CD4-positive, CD25-positive, alpha-beta regulatory T cell (primary cell): Measurements from ENCODE around the gene RPS2. TPM values are rescaled to one million over a fixed set of nuclear protein-coding genes. Genes with fewer than 3 reads are reported as not detected.

Experiments used
- ATAC-seq, 2 donors: fragments of 150-1000 bp; cut with Tn5 transposase; one replicate each; pipeline ENCODE4 v1.10.0; 2021; ENCODE audit warnings: low read depth in 2 of 2, moderate number of reproducible peaks in 2 of 2, moderate library complexity in 1 of 2
- DNase-seq, 3 donors: peaks; one replicate each; pipeline versions ENCODE4 v3.0.0 to v3.0.0-alpha.2; 2012 to 2022; ENCODE audit warnings: mixed read lengths in 1 of 3
- H3K27ac ChIP-seq: one replicate; pipeline ENCODE4 v1.7.0; 2013; ENCODE audit warnings: mild to moderate bottlenecking, low read length; ENCODE audit not compliant: insufficient read depth, poor library complexity, severe bottlenecking
- H3K27me3 ChIP-seq: one replicate; pipeline ENCODE4 v1.7.0; 2013; ENCODE audit warnings: low read length; ENCODE audit not compliant: control insufficient read depth, insufficient read depth
- H3K36me3 ChIP-seq: one replicate; pipeline ENCODE4 v1.7.0; 2013; ENCODE audit warnings: mild to moderate bottlenecking, low read length, moderate library complexity; ENCODE audit not compliant: control insufficient read depth, insufficient read depth
- H3K4me1 ChIP-seq: 2 replicates; pipeline ENCODE4 v1.7.0; 2013; ENCODE audit warnings: mild to moderate bottlenecking, low read length; ENCODE audit not compliant: insufficient read depth, control insufficient read depth, poor library complexity, severe bottlenecking
- H3K4me3 ChIP-seq: one replicate; pipeline ENCODE4 v1.7.0; 2013; ENCODE audit warnings: low read depth, mild to moderate bottlenecking, low read length, moderate library complexity
- H3K9me3 ChIP-seq, 2 experiments: 1 replicate in 1 of 2; 2 replicates in 1 of 2; pipeline ENCODE4 v1.7.0; 2013; ENCODE audit warnings: low read length in 2 of 2, mild to moderate bottlenecking in 1 of 2, moderate library complexity in 1 of 2; ENCODE audit not compliant: control insufficient read depth in 2 of 2
- H3K27ac Mint-ChIP-seq, 3 donors: one replicate each; pipeline ENCODE4 v1.8.0; 2020 to 2022; ENCODE audit warnings: mild to moderate bottlenecking in 3 of 3, mixed read lengths in 3 of 3, moderate library complexity in 2 of 3
- H3K27me3 Mint-ChIP-seq: one replicate; pipeline ENCODE4 v1.8.0; 2022; ENCODE audit warnings: mild to moderate bottlenecking, mixed read lengths
- H3K36me3 Mint-ChIP-seq: one replicate; pipeline ENCODE4 v1.8.0; 2020; ENCODE audit warnings: mixed read lengths
- H3K4me1 Mint-ChIP-seq, 4 donors: one replicate each; pipeline ENCODE4 v1.8.0; 2020 to 2022; ENCODE audit warnings: mixed read lengths in 4 of 4, mild to moderate bottlenecking in 1 of 4
- H3K4me3 Mint-ChIP-seq, 4 donors: one replicate each; pipeline ENCODE4 v1.8.0; 2020 to 2022; ENCODE audit warnings: mild to moderate bottlenecking in 4 of 4, mixed read lengths in 4 of 4, moderate library complexity in 3 of 4
- H3K9me3 Mint-ChIP-seq, 7 donors: one replicate each; pipeline ENCODE4 v1.8.0; 2020 to 2022; ENCODE audit warnings: mixed read lengths in 7 of 7, mild to moderate bottlenecking in 3 of 7, moderate library complexity in 2 of 7
- polyA plus RNA-seq, 4 donors: library from polyadenylated mRNA; unstranded; fragments of 300-500 nt; fragmentation: Illumina TruSeq; gene quantifications; one replicate each; pipeline ENCODE4 v1.2.3, GENCODE V29; 2021
- total RNA-seq: library from RNA; stranded (reverse); gene quantifications from one replicate; pipeline ENCODE4 v1.2.3, GENCODE V29; 2022

Gene RPS2
- total and polyA plus RNA-seq, 5 donors from 2014 or later = 2,223 to 6,441 (median 4,859) TPM

DNA sequence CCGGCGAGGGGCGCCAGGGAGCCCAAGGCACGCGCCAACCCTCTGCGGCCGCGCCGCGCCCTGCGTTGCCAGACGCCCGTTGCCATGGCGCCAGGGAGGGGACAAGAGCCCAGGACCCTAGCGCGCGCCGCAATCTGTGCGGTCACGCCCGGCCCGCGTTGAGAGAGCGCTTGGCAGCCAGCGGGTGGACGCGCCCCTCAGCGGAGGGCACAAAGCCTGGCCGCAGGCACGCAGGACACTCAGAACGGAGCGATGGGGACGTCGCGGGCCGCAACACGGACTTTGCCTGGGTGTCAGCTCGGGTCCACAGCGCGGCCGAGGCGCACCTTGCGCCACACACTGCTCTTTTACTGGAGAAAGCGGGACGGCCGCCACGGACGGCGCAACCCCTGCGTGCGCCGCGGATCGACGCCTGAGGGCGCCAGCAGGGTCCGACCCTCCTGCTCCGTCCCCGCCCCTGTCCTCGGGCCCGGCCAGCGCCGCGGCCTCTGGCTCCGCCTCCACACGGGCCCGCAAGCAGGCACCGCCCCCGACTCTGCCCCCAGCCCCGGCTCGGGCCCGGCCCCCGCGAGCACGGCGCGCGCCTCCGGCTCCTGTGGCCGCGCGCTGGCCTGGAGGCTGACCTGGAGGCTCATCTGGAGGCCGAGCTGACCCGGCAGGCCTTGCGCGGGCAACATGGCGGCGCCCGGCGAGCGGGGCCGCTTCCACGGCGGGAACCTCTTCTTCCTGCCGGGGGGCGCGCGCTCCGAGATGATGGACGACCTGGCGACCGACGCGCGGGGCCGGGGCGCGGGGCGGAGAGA is 19.1 kb upstream of the RPS2 start, which contains the start of gene GFER:
Gene GFER, plus strand, starts transcription at position 650 of the 803 bp plus-strand sequence. Its CDS starts 26 bp downstream, at position 676.
- H3K4me1 ChIP-seq = peaks cover 25% of the 10 kb centered on the region
- peak within 1 kb of the TSS; percentile 55 for H3K4me3 ChIP-seq
- peak within 1 kb of the TSS; percentile 80 to 92 (median 86) for H3K4me3 Mint-ChIP-seq
- DNase-seq = peak; percentile 53 to 69 (median 55)
- H3K27me3 ChIP-seq = peaks cover 14% of the 10 kb centered on the region
- H3K9me3 ChIP-seq = no peaks in the 10 kb centered on the region
- no peaks in the 10 kb centered on the region for H3K36me3 Mint-ChIP-seq
- peaks cover 0 to 23% (median 9%) of the 10 kb centered on the region in 4 donors for H3K4me1 Mint-ChIP-seq
- H3K36me3 ChIP-seq = no peaks in the 10 kb centered on the region
- ATAC-seq = peak; percentile 71 to 76
- H3K27ac ChIP-seq = peak within 1 kb of the TSS; percentile 60
- peak within 1 kb of the TSS in 2 of 3 donors; percentile 62 to 76 for H3K27ac Mint-ChIP-seq
- H3K27me3 Mint-ChIP-seq = peaks cover 38% of the 10 kb centered on the region
- peaks cover 0 to 2% (median 0%) of the 10 kb centered on the region in 7 donors for H3K9me3 Mint-ChIP-seq

DNA sequence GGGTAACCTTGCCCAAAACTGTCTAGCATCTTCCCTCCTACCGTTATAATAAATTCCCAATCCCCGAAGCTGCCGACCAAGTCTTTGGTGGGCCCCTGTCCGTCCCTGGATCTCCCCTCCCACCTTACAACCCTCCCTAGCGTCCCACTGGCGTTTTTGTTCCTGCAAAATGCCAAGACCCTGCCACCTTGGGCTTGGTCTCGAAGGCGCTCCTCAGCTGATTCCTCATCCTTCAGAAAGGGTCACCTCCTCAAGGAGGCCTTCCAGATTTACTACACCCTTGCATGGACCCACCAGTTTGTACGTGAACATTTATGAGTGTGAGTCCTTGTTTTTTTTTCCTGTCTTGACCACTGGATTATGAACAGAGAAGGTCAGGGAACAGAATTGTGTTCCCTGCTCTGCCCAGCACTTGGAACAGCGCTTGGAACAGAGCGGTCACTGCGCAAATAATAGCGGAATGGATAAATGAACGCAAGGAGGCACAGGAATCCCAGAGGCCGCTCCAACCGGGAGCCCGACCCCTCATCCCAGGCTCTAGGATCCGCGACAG is 18.4 kb upstream of the RPS2 start:
- peak overlapping the region; percentile 60 for H3K27ac ChIP-seq

DNA sequence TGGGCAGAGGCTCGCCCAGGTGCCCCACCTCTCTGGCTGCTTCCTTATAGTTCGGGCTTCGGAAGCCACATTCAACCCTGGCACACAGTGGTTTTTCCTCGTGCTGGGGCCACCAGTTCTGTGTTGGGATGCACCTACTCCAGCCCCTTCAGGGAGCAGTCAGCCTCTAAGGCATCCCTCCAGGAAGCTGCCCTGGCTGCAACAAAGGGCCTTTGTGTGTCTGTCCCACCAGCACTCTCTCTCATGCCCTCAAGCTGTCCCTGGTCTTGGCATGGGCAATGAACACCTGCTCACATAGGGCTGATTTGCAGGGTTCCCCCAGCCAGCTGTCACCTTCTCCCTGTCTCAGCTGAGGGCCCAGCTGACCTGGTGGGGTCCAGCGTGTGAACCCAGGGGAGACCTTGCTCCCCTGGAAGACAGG is 17.4 kb upstream of the RPS2 start:
- Mint-ChIP-seq H3K4me1 (peaks cover 0 to 19% (median 8%) of the 10 kb centered on the region in 4 donors), H3K27ac (no peak overlapping the region)
- DNase-seq = no peak

More for the DNA sequence above, 18.4 kb upstream of the RPS2 start:
- no peaks in the 10 kb centered on the region for H3K9me3 ChIP-seq
- Mint-ChIP-seq H3K4me1 (peaks cover 0 to 19% (median 8%) of the 10 kb centered on the region in 4 donors), H3K27me3 (peaks cover 36% of the 10 kb centered on the region), H3K36me3 (no peaks in the 10 kb centered on the region), H3K27ac (no peak overlapping the region), H3K9me3 (peaks cover 0 to 2% (median 0%) of the 10 kb centered on the region in 7 donors), H3K4me3 (peak overlapping the region; percentile 80 to 92 (median 86))
- H3K4me1 ChIP-seq = peaks cover 25% of the 10 kb centered on the region
- H3K36me3 ChIP-seq = peaks cover 5% of the 10 kb centered on the region
- H3K4me3 ChIP-seq = peak overlapping the region; percentile 55
- H3K27me3 ChIP-seq = peaks cover 11% of the 10 kb centered on the region
- ATAC-seq (no peak), DNase-seq (no peak)

DNA sequence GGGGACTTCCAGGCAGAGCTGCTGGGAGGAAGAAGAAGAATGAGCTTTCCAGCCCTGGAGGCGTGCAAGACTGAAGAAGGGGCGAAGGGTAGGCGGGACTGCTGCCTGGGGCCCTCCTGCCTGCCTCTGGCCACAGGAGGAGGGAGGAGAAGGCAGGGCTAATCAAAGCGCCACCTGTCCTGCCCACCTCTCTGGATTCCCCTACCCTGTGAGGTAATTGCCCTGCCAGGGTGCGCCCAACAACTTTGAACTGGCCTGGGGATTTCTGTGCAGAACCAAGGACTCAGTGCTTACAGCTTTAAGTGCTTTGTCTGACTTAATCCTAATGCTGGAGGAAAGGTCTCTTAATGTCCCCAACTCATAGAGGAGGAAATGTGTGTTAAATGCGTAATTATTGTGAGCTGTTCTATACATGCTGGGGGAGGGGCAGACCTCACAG is 16.8 kb upstream of the RPS2 start, which contains the start of gene NOXO1:
Gene NOXO1, minus strand, starts transcription at position 72 of the 439 bp plus-strand sequence. CDS start 290 bp downstream, outside the sequence.
- Histone ChIP-seq H3K27ac (no peak within 1 kb of the TSS), H3K27me3 (peaks cover 11% of the 10 kb centered on the region), H3K9me3 (no peaks in the 10 kb centered on the region), H3K4me3 (no peak within 1 kb of the TSS), H3K4me1 (peaks cover 25% of the 10 kb centered on the region), H3K36me3 (peaks cover 17% of the 10 kb centered on the region)
- no peaks in the 10 kb centered on the region for H3K36me3 Mint-ChIP-seq
- DNase-seq (no peak), ATAC-seq (no peak)
- H3K9me3 Mint-ChIP-seq = no peaks in the 10 kb centered on the region
- H3K27me3 Mint-ChIP-seq = peaks cover 27% of the 10 kb centered on the region
- peaks cover 0 to 19% (median 6%) of the 10 kb centered on the region in 4 donors for H3K4me1 Mint-ChIP-seq
- no peak within 1 kb of the TSS for H3K27ac Mint-ChIP-seq
- peak within 1 kb of the TSS; percentile 72 to 92 (median 86) for H3K4me3 Mint-ChIP-seq

More for the DNA sequence above, 17.4 kb upstream of the RPS2 start:
- Mint-ChIP-seq H3K9me3 (no peaks in the 10 kb centered on the region), H3K4me3 (peak overlapping the region; percentile 28 to 92 (median 80)), H3K36me3 (no peaks in the 10 kb centered on the region), H3K27me3 (peaks cover 32% of the 10 kb centered on the region)
- Histone ChIP-seq H3K4me3 (no peak overlapping the region), H3K27ac (no peak overlapping the region), H3K4me1 (peaks cover 25% of the 10 kb centered on the region), H3K36me3 (peaks cover 11% of the 10 kb centered on the region), H3K9me3 (no peaks in the 10 kb centered on the region), H3K27me3 (peaks cover 11% of the 10 kb centered on the region)
- no peak for ATAC-seq

DNA sequence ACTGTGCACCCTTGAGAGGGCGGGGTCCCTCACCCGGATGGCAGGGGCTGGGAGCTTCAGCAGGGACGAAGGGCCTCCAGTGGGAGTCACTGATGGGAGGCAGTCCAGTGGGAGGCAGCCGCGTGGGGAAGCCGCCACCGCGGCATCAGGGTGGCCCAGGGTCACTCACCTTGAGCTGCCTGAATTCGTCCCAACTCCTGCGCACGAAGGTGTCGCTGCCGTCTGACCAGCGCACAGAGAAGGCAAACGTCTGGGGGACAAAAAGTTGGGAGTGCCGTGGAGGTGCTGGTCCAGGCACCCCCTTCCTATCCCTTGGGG is 16.1 kb upstream of the RPS2 start:
- Mint-ChIP-seq H3K4me3 (peak overlapping the region in 1 of 4 donors; percentile 88), H3K27me3 (peaks cover 27% of the 10 kb centered on the region), H3K4me1 (peaks cover 0 to 19% (median 5%) of the 10 kb centered on the region in 4 donors), H3K27ac (no peak overlapping the region), H3K36me3 (peaks cover 5% of the 10 kb centered on the region), H3K9me3 (no peaks in the 10 kb centered on the region)
- Histone ChIP-seq H3K36me3 (peaks cover 23% of the 10 kb centered on the region), H3K9me3 (no peaks in the 10 kb centered on the region), H3K4me1 (peaks cover 25% of the 10 kb centered on the region), H3K27me3 (peaks cover 11% of the 10 kb centered on the region), H3K27ac (no peak overlapping the region), H3K4me3 (no peak overlapping the region)
- ATAC-seq (no peak), DNase-seq (no peak)

DNA sequence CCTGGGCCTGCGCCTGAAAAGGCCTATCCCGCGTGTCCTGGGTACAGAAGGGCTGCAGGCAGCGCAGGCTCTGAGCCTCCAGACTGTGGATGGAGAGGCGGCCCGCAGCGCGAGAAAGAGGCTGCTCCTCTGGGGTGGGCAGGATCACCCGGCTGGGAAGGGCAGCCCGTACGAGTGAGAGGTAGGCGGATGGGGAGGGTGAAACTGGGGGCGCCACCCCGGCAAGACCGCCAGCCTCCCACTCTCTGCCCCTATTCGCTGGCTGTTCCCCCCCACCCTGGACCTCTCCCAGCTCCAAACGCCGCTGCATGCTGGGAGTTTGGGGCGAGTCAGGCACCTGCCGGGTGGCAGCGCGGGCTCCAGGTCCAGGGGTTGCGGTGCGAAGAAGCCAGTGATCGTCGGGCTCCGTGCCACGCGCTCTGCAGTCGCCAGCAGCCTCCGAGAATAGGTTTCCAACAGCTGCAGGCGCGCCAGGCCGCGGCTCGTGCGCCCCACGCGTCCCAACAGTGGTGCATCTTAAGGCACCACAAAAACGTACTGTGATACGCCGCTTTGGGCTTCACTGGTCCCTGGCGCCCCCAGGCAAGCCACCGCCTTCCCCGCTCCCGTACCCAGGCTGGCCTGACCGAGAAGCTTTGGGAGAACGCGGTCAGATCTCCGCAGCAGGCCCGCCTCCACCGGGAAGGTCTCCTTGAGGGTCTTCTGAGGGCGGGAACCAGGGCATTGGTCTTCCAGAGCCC is 15.6 kb upstream of the RPS2 start:
- peaks cover 11% of the 10 kb centered on the region for H3K27me3 ChIP-seq
- H3K4me3 ChIP-seq = no peak overlapping the region
- ATAC-seq (no peak), DNase-seq (no peak)
- no peak overlapping the region for H3K27ac ChIP-seq
- no peaks in the 10 kb centered on the region for H3K9me3 Mint-ChIP-seq
- peaks cover 22% of the 10 kb centered on the region for H3K4me1 ChIP-seq
- peaks cover 27% of the 10 kb centered on the region for H3K27me3 Mint-ChIP-seq
- peaks cover 6% of the 10 kb centered on the region for H3K36me3 Mint-ChIP-seq
- H3K9me3 ChIP-seq = no peaks in the 10 kb centered on the region
- peaks cover 0 to 18% (median 5%) of the 10 kb centered on the region in 4 donors for H3K4me1 Mint-ChIP-seq
- peaks cover 28% of the 10 kb centered on the region for H3K36me3 ChIP-seq
- H3K27ac Mint-ChIP-seq = no peak overlapping the region
- peak overlapping the region in 1 of 4 donors; percentile 88 for H3K4me3 Mint-ChIP-seq

DNA sequence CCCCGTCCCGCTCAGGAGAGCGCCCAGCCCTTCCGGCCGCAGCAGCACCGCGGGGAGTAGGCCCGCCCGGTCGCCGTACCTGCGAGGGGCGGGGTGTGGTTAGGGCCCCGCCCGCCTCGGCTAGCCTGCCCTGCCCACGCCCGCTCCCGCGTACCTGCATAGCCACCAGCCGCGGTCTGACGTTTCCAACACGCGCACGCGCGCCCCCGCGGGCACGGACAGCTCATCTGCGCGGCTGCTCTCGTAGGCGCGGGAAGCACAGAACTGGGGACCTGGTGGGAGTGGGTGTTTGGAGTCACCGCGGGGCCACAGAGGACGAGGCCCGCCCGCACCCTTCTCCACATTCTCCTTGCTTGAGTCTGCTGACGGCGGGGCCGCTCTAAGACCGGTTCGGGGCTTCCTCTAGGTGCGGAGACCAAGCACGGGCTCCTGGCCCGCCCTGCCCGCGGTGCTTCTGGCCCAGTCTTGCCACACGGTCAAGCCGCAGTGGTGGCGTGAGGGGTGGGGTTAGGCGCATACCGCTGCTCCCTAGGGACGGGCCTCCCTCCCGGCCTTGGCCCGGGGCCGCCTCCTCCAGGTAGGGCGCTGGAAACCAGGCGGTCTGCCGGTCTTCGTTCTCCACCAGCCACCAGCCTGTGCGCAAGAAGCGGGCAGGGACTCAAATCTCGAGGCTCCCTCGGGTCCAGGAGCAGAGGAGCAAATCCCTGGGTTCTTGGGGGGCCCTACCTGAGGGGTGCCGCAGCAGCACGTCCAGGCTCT is 14.8 kb upstream of the RPS2 start:
- ATAC-seq (no peak), DNase-seq (peak in 1 of 3 donors; percentile 31)
- H3K27ac ChIP-seq = no peak overlapping the region
- Mint-ChIP-seq H3K36me3 (peaks cover 6% of the 10 kb centered on the region), H3K4me1 (peaks cover 0 to 16% (median 4%) of the 10 kb centered on the region in 4 donors), H3K4me3 (no peak overlapping the region), H3K9me3 (no peaks in the 10 kb centered on the region), H3K27ac (no peak overlapping the region), H3K27me3 (peaks cover 27% of the 10 kb centered on the region)
- H3K4me1 ChIP-seq = peaks cover 16% of the 10 kb centered on the region
- H3K27me3 ChIP-seq = peaks cover 11% of the 10 kb centered on the region
- peaks cover 33% of the 10 kb centered on the region for H3K36me3 ChIP-seq
- no peak overlapping the region for H3K4me3 ChIP-seq
- H3K9me3 ChIP-seq = no peaks in the 10 kb centered on the region
